ENCODE measurements around the gene SIGLEC7.
A peak's percentile ranks its signal among the peaks of the same experiment; 100 is the strongest.
"Not testable (repeated sequence)": the region's sequence is repeated elsewhere in the genome, so short reads cannot be mapped to it uniquely, and the experiment has no call there.

The SIGLEC7 gene

GRCh38 chr19:51156710-51157109 is 14.6 kb downstream of the SIGLEC7 start:
- H3K9me3 Mint-ChIP-seq: no peaks in the 10 kb centered on the region
- peaks cover 23% of the 10 kb centered on the region for H3K4me1 Mint-ChIP-seq (ENCODE audit: low read depth)
- peaks cover 50% of the 10 kb centered on the region for H3K36me3 Mint-ChIP-seq (ENCODE audit: low read depth)
- intact Hi-C loops (cut with micrococcal nuclease): no loop called here
- H3K27me3 Mint-ChIP-seq: no peaks in the 10 kb centered on the region
- H3K27ac Mint-ChIP-seq: no peak overlapping the region
- H3K4me3 Mint-ChIP-seq: no peak overlapping the region

GRCh38 chr19:51157265-51157664 is 15.2 kb downstream of the SIGLEC7 start:
- no peak overlapping the region for H3K27ac Mint-ChIP-seq
- peaks cover 44% of the 10 kb centered on the region for H3K36me3 Mint-ChIP-seq (ENCODE audit: low read depth)
- H3K27me3 Mint-ChIP-seq: no peaks in the 10 kb centered on the region
- intact Hi-C loops (cut with micrococcal nuclease): no loop called here
- no peaks in the 10 kb centered on the region for H3K9me3 Mint-ChIP-seq
- no peak overlapping the region for H3K4me3 Mint-ChIP-seq
- peaks cover 17% of the 10 kb centered on the region for H3K4me1 Mint-ChIP-seq (ENCODE audit: low read depth)

GRCh38 chr19:51158474-51159129 is 16.5 kb downstream of the SIGLEC7 start:
- H3K9me3 Mint-ChIP-seq: no peaks in the 10 kb centered on the region
- intact Hi-C loops (cut with micrococcal nuclease): loop anchor here (1.0 kb wide), 1 partner anchor 101 kb away; no protein-coding TSS in a partner anchor
- H3K27me3 Mint-ChIP-seq: no peaks in the 10 kb centered on the region
- H3K27ac Mint-ChIP-seq: peak overlapping the region; percentile 67
- H3K36me3 Mint-ChIP-seq (ENCODE audit: low read depth): peaks cover 31% of the 10 kb centered on the region
- H3K4me3 Mint-ChIP-seq: no peak overlapping the region
- H3K4me1 Mint-ChIP-seq (ENCODE audit: low read depth): peaks cover 23% of the 10 kb centered on the region

- Mint-ChIP-seq H3K27ac (no peak overlapping the region), H3K4me1 (ENCODE audit: low read depth) (peaks cover 31% of the 10 kb centered on the region), H3K9me3 (no peaks in the 10 kb centered on the region), H3K4me3 (no peak overlapping the region), H3K27me3 (no peaks in the 10 kb centered on the region), H3K36me3 (ENCODE audit: low read depth) (peaks cover 20% of the 10 kb centered on the region)
- intact Hi-C loops (cut with micrococcal nuclease): no loop called here
Measured at GRCh38 chr19:51159656-51160055, 17.6 kb downstream of the SIGLEC7 start.

- Mint-ChIP-seq H3K27ac (peak overlapping the region; percentile 14), H3K4me3 (no peak overlapping the region), H3K36me3 (ENCODE audit: low read depth) (peaks cover 4% of the 10 kb centered on the region), H3K9me3 (no peaks in the 10 kb centered on the region), H3K4me1 (ENCODE audit: low read depth) (peaks cover 31% of the 10 kb centered on the region), H3K27me3 (no peaks in the 10 kb centered on the region)
- intact Hi-C loops (cut with micrococcal nuclease): no loop called here
Measured at GRCh38 chr19:51161266-51161665, 19.2 kb downstream of the SIGLEC7 start.

GRCh38 chr19:51161867-51162496 is 19.9 kb downstream of the SIGLEC7 start:
- no peaks in the 10 kb centered on the region for H3K9me3 Mint-ChIP-seq
- peak overlapping the region; percentile 14 for H3K27ac Mint-ChIP-seq
- no peaks in the 10 kb centered on the region for H3K36me3 Mint-ChIP-seq (ENCODE audit: low read depth)
- intact Hi-C loops (cut with micrococcal nuclease): no loop called here
- peaks cover 36% of the 10 kb centered on the region for H3K4me1 Mint-ChIP-seq (ENCODE audit: low read depth)
- H3K27me3 Mint-ChIP-seq: no peaks in the 10 kb centered on the region
- no peak overlapping the region for H3K4me3 Mint-ChIP-seq

GRCh38 chr19:51163257-51163656 is 21.2 kb downstream of the SIGLEC7 start:
- peak overlapping the region; percentile 31 for H3K27ac Mint-ChIP-seq
- H3K9me3 Mint-ChIP-seq: no peaks in the 10 kb centered on the region
- no peaks in the 10 kb centered on the region for H3K27me3 Mint-ChIP-seq
- H3K36me3 Mint-ChIP-seq (ENCODE audit: low read depth): no peaks in the 10 kb centered on the region
- H3K4me1 Mint-ChIP-seq (ENCODE audit: low read depth): peaks cover 45% of the 10 kb centered on the region
- intact Hi-C loops (cut with micrococcal nuclease): no loop called here
- no peak overlapping the region for H3K4me3 Mint-ChIP-seq

GRCh38 chr19:51164215-51164614 is 22.1 kb downstream of the SIGLEC7 start:
- H3K36me3 Mint-ChIP-seq (ENCODE audit: low read depth): no peaks in the 10 kb centered on the region
- H3K4me3 Mint-ChIP-seq: no peak overlapping the region
- intact Hi-C loops (cut with micrococcal nuclease): no loop called here
- no peaks in the 10 kb centered on the region for H3K9me3 Mint-ChIP-seq
- peak overlapping the region; percentile 23 for H3K27ac Mint-ChIP-seq
- no peaks in the 10 kb centered on the region for H3K27me3 Mint-ChIP-seq
- H3K4me1 Mint-ChIP-seq (ENCODE audit: low read depth): peaks cover 44% of the 10 kb centered on the region

- Mint-ChIP-seq H3K4me1 (ENCODE audit: low read depth) (peaks cover 44% of the 10 kb centered on the region), H3K4me3 (peak overlapping the region; percentile 33), H3K27ac (peak overlapping the region; percentile 47), H3K27me3 (peaks cover 3% of the 10 kb centered on the region), H3K36me3 (ENCODE audit: low read depth) (no peaks in the 10 kb centered on the region), H3K9me3 (no peaks in the 10 kb centered on the region)
- intact Hi-C loops (cut with micrococcal nuclease): loop anchor here (5.0 kb wide), 1 partner anchor 145 kb away; no protein-coding TSS in a partner anchor
Measured at GRCh38 chr19:51166846-51167490, 24.9 kb downstream of the SIGLEC7 start.

- H3K36me3 Mint-ChIP-seq (ENCODE audit: low read depth): no peaks in the 10 kb centered on the region
Measured at GRCh38 chr19:51168564-51169282, 26.6 kb downstream of the SIGLEC7 start.

GRCh38 chr19:51169283-51169918 is 27.3 kb downstream of the SIGLEC7 start:
- peak overlapping the region; percentile 45 for H3K27ac Mint-ChIP-seq
- peaks cover 27% of the 10 kb centered on the region for H3K4me1 Mint-ChIP-seq (ENCODE audit: low read depth)
- intact Hi-C loops (cut with micrococcal nuclease): loop anchor here (5.0 kb wide), 1 partner anchor 147 kb away; no protein-coding TSS in a partner anchor
- not testable (repeated sequence) for H3K36me3 Mint-ChIP-seq (ENCODE audit: low read depth); H3K27me3 Mint-ChIP-seq; H3K9me3 Mint-ChIP-seq; H3K4me3 Mint-ChIP-seq

More at GRCh38 chr19:51168564-51169282, 26.6 kb downstream of the SIGLEC7 start:
- Mint-ChIP-seq H3K9me3 (no peaks in the 10 kb centered on the region), H3K4me3 (no peak overlapping the region), H3K27me3 (peaks cover 3% of the 10 kb centered on the region), H3K4me1 (ENCODE audit: low read depth) (peaks cover 33% of the 10 kb centered on the region), H3K27ac (peak overlapping the region; percentile 45)
- intact Hi-C loops (cut with micrococcal nuclease): loop anchor here (5.0 kb wide), 1 partner anchor 146 kb away; no protein-coding TSS in a partner anchor

GRCh38 chr19:51172223-51172622 is 30.1 kb downstream of the SIGLEC7 start:
- Mint-ChIP-seq H3K36me3 (ENCODE audit: low read depth) (no peaks in the 10 kb centered on the region), H3K4me1 (ENCODE audit: low read depth) (peaks cover 19% of the 10 kb centered on the region), H3K4me3 (no peak overlapping the region), H3K9me3 (no peaks in the 10 kb centered on the region), H3K27me3 (peaks cover 3% of the 10 kb centered on the region), H3K27ac (no peak overlapping the region)
- intact Hi-C loops (cut with micrococcal nuclease): no loop called here

GRCh38 chr19:51173681-51174080 is 31.6 kb downstream of the SIGLEC7 start:
- H3K27me3 Mint-ChIP-seq: peaks cover 9% of the 10 kb centered on the region
- H3K9me3 Mint-ChIP-seq: no peaks in the 10 kb centered on the region
- H3K4me3 Mint-ChIP-seq: no peak overlapping the region
- H3K36me3 Mint-ChIP-seq (ENCODE audit: low read depth): no peaks in the 10 kb centered on the region
- peaks cover 4% of the 10 kb centered on the region for H3K4me1 Mint-ChIP-seq (ENCODE audit: low read depth)
- no peak overlapping the region for H3K27ac Mint-ChIP-seq
- intact Hi-C loops (cut with micrococcal nuclease): no loop called here
